IMR-90 (cell line): Measurements from ENCODE around the gene TENM3. TPM values are rescaled to one million over a fixed set of nuclear protein-coding genes. Genes with fewer than 3 reads are reported as not detected.
"Not testable (repeated sequence)": the region's sequence is repeated elsewhere in the genome, so short reads cannot be mapped to it uniquely, and the experiment has no call there.

Source experiments
- ATAC-seq: fragments of 200-7000 bp; cut with Tn5 transposase; 2 replicates; pipeline ENCODE4 v1.9.1; 2020; ENCODE audit warnings: low read depth, mild to moderate bottlenecking, moderate library complexity
- Bru-seq: library from RNA; stranded (reverse); fragments of 400-500 nt; gene quantifications from one replicate; lab custom pipeline; 2021; lab: Mats Ljungman, UMichigan
- BruChase-seq, 2 experiments: library from RNA; stranded (reverse); fragments of 400-500 nt; gene quantifications; one replicate each; lab custom pipeline; 2021; lab: Mats Ljungman, UMichigan
- BruUV-seq: library from RNA; stranded (reverse); fragments of 400-500 nt; replicated peaks from 2 replicates; lab custom pipeline; 2021; lab: Mats Ljungman, UMichigan
- CTCF ChIA-PET: fragments of 300-600 bp; formaldehyde crosslinking; extraction: SDS; loops from one replicate; lab custom pipeline; 2021; ENCODE audit warnings: antibody characterized with exemption; lab: Yijun Ruan, JAX
- POLR2A ChIA-PET: fragments of 300-600 bp; sonication (Branson Sonifier 250); formaldehyde crosslinking; loops from one replicate; lab custom pipeline; 2022; ENCODE audit warnings: antibody characterized with exemption; ENCODE audit not compliant: unreplicated experiment; lab: Charles Lee
- DNase-seq: peaks from one replicate; pipeline ENCODE4 v3.0.0; 2013
- H2AFZ ChIP-seq: replicated peaks from 2 replicates; pipeline ENCODE3; 2013; ENCODE audit warnings: low read length, mild to moderate bottlenecking; ENCODE audit not compliant: poor library complexity
- H2AK5ac ChIP-seq: 2 replicates; pipeline ENCODE4 v1.6.1; 2013; ENCODE audit warnings: low read depth, low read length, inconsistent platforms
- H2AK9ac ChIP-seq: replicated peaks from 2 replicates; pipeline ENCODE3; 2013; ENCODE audit warnings: mild to moderate bottlenecking, low read depth, low read length, moderate library complexity; ENCODE audit not compliant: poor library complexity
- H2BK120ac ChIP-seq: 2 replicates; pipeline ENCODE4 v1.6.1; 2013; ENCODE audit warnings: low read depth, low read length, inconsistent platforms
- H2BK15ac ChIP-seq: 3 replicates; pipeline ENCODE4 v1.6.1; 2013; ENCODE audit warnings: low read depth, low read length, inconsistent platforms
- H2BK20ac ChIP-seq: 2 replicates; pipeline ENCODE4 v1.6.1; 2013; ENCODE audit warnings: low read depth, mild to moderate bottlenecking, inconsistent platforms, low read length, moderate library complexity
- H2BK5ac ChIP-seq: 2 replicates; pipeline ENCODE4 v1.6.1; 2013; ENCODE audit warnings: mild to moderate bottlenecking, low read depth, low read length, inconsistent platforms; ENCODE audit not compliant: poor library complexity, severe bottlenecking
- H3K14ac ChIP-seq: replicated peaks from 2 replicates; pipeline ENCODE4 v1.6.1; 2013; ENCODE audit warnings: low read depth, low read length, inconsistent platforms
- H3K18ac ChIP-seq: 2 replicates; pipeline ENCODE4 v1.6.1; 2013; ENCODE audit warnings: low read depth, low read length, control low read depth
- H3K23ac ChIP-seq: 2 replicates; pipeline ENCODE4 v1.6.1; 2013; ENCODE audit warnings: low read depth, low read length, inconsistent platforms
- H3K27ac ChIP-seq: 2 replicates; pipeline ENCODE4 v1.5.1; 2013; ENCODE audit warnings: mild to moderate bottlenecking, control low read depth, low read length; ENCODE audit not compliant: insufficient read depth
- H3K27me3 ChIP-seq: 2 replicates; pipeline ENCODE4 v1.6.1; 2013; ENCODE audit warnings: low read length; ENCODE audit not compliant: control insufficient read depth, insufficient read depth
- H3K36me3 ChIP-seq: 2 replicates; pipeline ENCODE4 v1.6.1; 2013; ENCODE audit warnings: low read length, mixed read lengths; ENCODE audit not compliant: control insufficient read depth, insufficient read depth
- H3K4ac ChIP-seq: 2 replicates; pipeline ENCODE4 v1.6.1; 2013; ENCODE audit warnings: low read depth, low read length, inconsistent platforms
- H3K4me1 ChIP-seq: 2 replicates; pipeline ENCODE4 v1.6.1; 2013; ENCODE audit warnings: low read length, mixed read lengths; ENCODE audit not compliant: control insufficient read depth, insufficient read depth
- H3K4me2 ChIP-seq: 2 replicates; pipeline ENCODE4 v1.6.1; 2013; ENCODE audit warnings: low read depth, mild to moderate bottlenecking, control low read depth, low read length, moderate library complexity
- H3K4me3 ChIP-seq: 2 replicates; pipeline ENCODE4 v1.5.1; 2013; ENCODE audit warnings: low read depth, mild to moderate bottlenecking, control low read depth, low read length, moderate library complexity; ENCODE audit not compliant: insufficient read depth
- H3K56ac ChIP-seq: 2 replicates; pipeline ENCODE4 v1.6.1; 2013; ENCODE audit warnings: low read length, inconsistent platforms; ENCODE audit not compliant: insufficient read depth; ENCODE audit errors: extremely low read depth
- H3K79me1 ChIP-seq, 2 experiments: 2 replicates each; pipeline ENCODE4 v1.6.1; 2013; ENCODE audit warnings: low read length in 2 of 2, inconsistent platforms in 1 of 2, low read depth in 1 of 2
- H3K9ac ChIP-seq: 2 replicates; pipeline ENCODE4 v1.6.1; 2013; ENCODE audit warnings: low read depth, low read length, control low read depth
- H3K9me1 ChIP-seq: 2 replicates; pipeline ENCODE4 v1.6.1; 2013; ENCODE audit warnings: low read length, inconsistent platforms; ENCODE audit not compliant: insufficient read depth
- H3K9me3 ChIP-seq: 2 replicates; pipeline ENCODE4 v1.6.1; 2013; ENCODE audit warnings: low read length; ENCODE audit not compliant: control insufficient read depth, insufficient read depth
- H4K20me1 ChIP-seq: 2 replicates; pipeline ENCODE4 v1.6.1; 2013; ENCODE audit warnings: low read length, inconsistent platforms; ENCODE audit not compliant: insufficient read depth
- H4K5ac ChIP-seq: 2 replicates; pipeline ENCODE4 v1.6.1; 2013; ENCODE audit warnings: mild to moderate bottlenecking, low read depth, low read length, control low read depth
- H4K8ac ChIP-seq, 2 experiments: 2 replicates each; pipeline ENCODE4 v1.6.1; 2013; ENCODE audit warnings: low read depth in 2 of 2, low read length in 2 of 2, control low read depth in 1 of 2, inconsistent platforms in 1 of 2
- H4K91ac ChIP-seq: 2 replicates; pipeline ENCODE4 v1.6.1; 2013; ENCODE audit warnings: low read depth, low read length, inconsistent platforms; ENCODE audit not compliant: insufficient read depth
- NFE2L2 ChIP-seq: fragments of 150-350 bp; IDR thresholded peaks from 2 replicates; pipeline ENCODE4 v1.6.1; 2016; ENCODE audit warnings: low read depth, mild to moderate bottlenecking, low read length
- WGBS, 2 experiments: methylation state at CpG; one replicate each; pipeline versions ENCODE4 v1.1.5 to v1.1.7; 2013; ENCODE audit warnings: missing lambda C conversion rate in 2 of 2; ENCODE audit not compliant: insufficient read length in 1 of 2; ENCODE audit errors: extremely low coverage in 2 of 2; 5-methylcytosine and 5-hydroxymethylcytosine counted together
- dilution Hi-C: fragments of 300-500 bp; cut with HindIII; formaldehyde crosslinking; loops from one replicate; pipeline ENCODE4 v1.14.3; 2018; ENCODE audit warnings: low sequenced_read_pairs; ENCODE audit not compliant: unreplicated experiment
- in situ Hi-C: fragments of 300-500 bp; cut with MboI; formaldehyde crosslinking; loops from 3 replicates; pipeline ENCODE4 v1.14.3; 2019; ENCODE audit warnings: low sequenced_read_pairs, inconsistent platforms, mixed read lengths
- intact Hi-C: fragments of 100-400 bp; cut with micrococcal nuclease; formaldehyde crosslinking; loops from 2 replicates; pipeline ENCODE4 v1.10.0; 2022
- long read RNA-seq: library from polyadenylated mRNA; unstranded; transcript quantifications from one replicate; pipeline ENCODE4 v2.0.0, GENCODE V29; 2021; ENCODE audit not compliant: unreplicated experiment
- polyA plus RNA-seq, 3 experiments: library from polyadenylated mRNA; depleted of rRNA; stranded (reverse); fragments of >200 nt; gene quantifications; 2 replicates each; pipeline ENCODE4 v1.2.3, GENCODE V29; 2012; ENCODE audit warnings: low replicate concordance in 1 of 3
- total RNA-seq: library from RNA; depleted of rRNA; stranded (reverse); fragments of >200 nt; gene quantifications from 2 replicates; pipeline ENCODE4 v1.2.3, GENCODE V29; 2012; rRNA removed

TENM3 gene
- total RNA-seq (127 and 173 TPM in 2 replicates), polyA plus RNA-seq (2012; rRNA removed) (29.9 and 31.3 TPM in 2 replicates), Bru-seq, nascent RNA (percentile 60 among the genes with signal in this experiment), BruChase-seq, experiment 1, labeled RNA remaining after a 6-hour chase (percentile 55 among the genes with signal in this experiment), BruChase-seq, experiment 2, labeled RNA remaining after a 2-hour chase (percentile 63 among the genes with signal in this experiment)
- 17.3 and 27.4 TPM in 2 replicates for polyA plus RNA-seq (2012; cell fraction: cytosol; rRNA removed)
- 22.0 and 26.1 TPM in 2 replicates for polyA plus RNA-seq (2012; cell fraction: nucleus; rRNA removed; ENCODE audit: low replicate concordance)
- long read RNA-seq, partial matches to known transcripts, result 27 of 34 reads
- long read RNA-seq, other reads (novel, unspliced or antisense), result 7 of 34 reads

DNA sequence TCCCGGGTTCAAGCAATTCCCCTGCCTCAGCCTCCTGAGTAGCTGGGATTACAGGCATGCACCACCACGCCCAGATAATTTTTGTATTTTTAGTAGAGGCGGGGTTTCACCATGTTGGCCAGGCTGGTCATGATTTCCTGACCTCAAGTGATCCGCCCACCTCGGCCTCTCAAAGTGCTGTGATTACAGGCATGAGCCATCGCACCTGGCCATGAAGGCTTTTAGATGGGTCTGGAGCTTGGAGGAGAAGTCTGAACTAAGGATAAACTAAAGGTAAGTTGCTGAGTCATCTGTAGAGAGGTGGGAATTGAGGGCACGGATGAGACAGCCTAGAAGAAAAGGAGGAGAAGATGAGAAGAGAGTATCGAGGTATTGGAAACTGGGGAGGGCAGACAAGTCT lies at the start of gene TENM3:
TSS of gene TENM3 (plus strand) at position 199 of the 400 bp plus-strand sequence. CDS start 80,619 bp downstream, outside the sequence.
- peak; percentile 61 for TF ChIP-seq NFE2L2
- peak within 1 kb of the TSS; percentile 59; the same call in 1 of the 2 replicates for H2BK120ac ChIP-seq
- ATAC-seq, H2AK9ac ChIP-seq, H4K20me1 ChIP-seq, H3K23ac ChIP-seq, H3K56ac ChIP-seq, H3K4me3 ChIP-seq, CTCF ChIA-PET, dilution Hi-C loops, H3K27ac ChIP-seq, H3K79me1 ChIP-seq, H3K9me3 ChIP-seq, H2BK5ac ChIP-seq, in situ Hi-C loops, H4K5ac ChIP-seq, H3K9ac ChIP-seq, DNase-seq, H2AFZ ChIP-seq, H3K36me3 ChIP-seq, BruUV-seq, H3K4me2 ChIP-seq, POLR2A ChIA-PET, H3K9me1 ChIP-seq, H3K27me3 ChIP-seq: not testable (repeated sequence)
- H3K4ac ChIP-seq, result peak within 1 kb of the TSS; percentile 7; the same call in 1 of the 2 replicates
- intact Hi-C loops, result loop anchor here (10.0 kb wide), 1 partner anchor 682 kb away; no protein-coding TSS in a partner anchor
- 93% methylated on average over 5 of the region's 8 CpGs; no CpG with 5 or more reads in 1 of the 2 experiments for WGBS, 2 experiments
- peak within 1 kb of the TSS; percentile 69; the same call in 1 of the 2 replicates for H2AK5ac ChIP-seq
- peak within 1 kb of the TSS; percentile 57; the same call in 1 of the 2 replicates for H4K91ac ChIP-seq
- H3K4me1 ChIP-seq, result peaks cover 14% of the 10 kb centered on the region
- H4K8ac ChIP-seq, result peak within 1 kb of the TSS in 1 of 2 experiments; percentile 23; a peak in 1 of 4 replicates
- peak within 1 kb of the TSS; percentile 39; the same call in 1 of the 3 replicates for H2BK15ac ChIP-seq
- H2BK20ac ChIP-seq, result peak within 1 kb of the TSS; percentile 52; the same call in 1 of the 2 replicates
- H3K14ac ChIP-seq, result peak within 1 kb of the TSS; percentile 35
- peak within 1 kb of the TSS; percentile 33; the same call in 1 of the 2 replicates for H3K18ac ChIP-seq
